GM12891 (cell line): ENCODE data around the gene TAF10.

Source experiments
- DNase-seq: peaks from one replicate; pipeline ENCODE4 v3.0.0; 2011; ENCODE audit warnings: low spot score; ENCODE audit not compliant: insufficient read length
- FAIRE-seq: peaks from 2 replicates; lab custom pipeline; 2011; peaks lifted over from hg19 to GRCh38; lab: Jason Lieb, UNC
- PAX5 ChIP-seq: IDR thresholded peaks from 2 replicates; pipeline ENCODE4 v1.6.1; 2011; ENCODE audit warnings: low read length, moderate library complexity, mild to moderate bottlenecking; ENCODE audit not compliant: insufficient read depth, severe bottlenecking
- POLR2A ChIP-seq: IDR thresholded peaks from 2 replicates; pipeline ENCODE4 v1.6.1; 2011; ENCODE audit warnings: low read depth, low read length, control low read depth
- POLR2AphosphoS5 ChIP-seq: IDR thresholded peaks from 2 replicates; pipeline ENCODE4 v1.6.1; 2011; ENCODE audit warnings: low read depth, low read length, control low read depth
- POU2F2 ChIP-seq: IDR thresholded peaks from 2 replicates; pipeline ENCODE4 v1.6.1; 2011; ENCODE audit warnings: low read depth, mild to moderate bottlenecking, control low read depth, low read length, moderate library complexity
- SPI1 ChIP-seq: IDR thresholded peaks from 2 replicates; pipeline ENCODE4 v1.6.1; 2011; ENCODE audit warnings: low read depth, low read length, control low read depth
- TAF1 ChIP-seq: IDR thresholded peaks from 2 replicates; pipeline ENCODE4 v1.6.1; 2011; ENCODE audit warnings: low read depth, low read length, control low read depth

The TAF10 gene

DNA sequence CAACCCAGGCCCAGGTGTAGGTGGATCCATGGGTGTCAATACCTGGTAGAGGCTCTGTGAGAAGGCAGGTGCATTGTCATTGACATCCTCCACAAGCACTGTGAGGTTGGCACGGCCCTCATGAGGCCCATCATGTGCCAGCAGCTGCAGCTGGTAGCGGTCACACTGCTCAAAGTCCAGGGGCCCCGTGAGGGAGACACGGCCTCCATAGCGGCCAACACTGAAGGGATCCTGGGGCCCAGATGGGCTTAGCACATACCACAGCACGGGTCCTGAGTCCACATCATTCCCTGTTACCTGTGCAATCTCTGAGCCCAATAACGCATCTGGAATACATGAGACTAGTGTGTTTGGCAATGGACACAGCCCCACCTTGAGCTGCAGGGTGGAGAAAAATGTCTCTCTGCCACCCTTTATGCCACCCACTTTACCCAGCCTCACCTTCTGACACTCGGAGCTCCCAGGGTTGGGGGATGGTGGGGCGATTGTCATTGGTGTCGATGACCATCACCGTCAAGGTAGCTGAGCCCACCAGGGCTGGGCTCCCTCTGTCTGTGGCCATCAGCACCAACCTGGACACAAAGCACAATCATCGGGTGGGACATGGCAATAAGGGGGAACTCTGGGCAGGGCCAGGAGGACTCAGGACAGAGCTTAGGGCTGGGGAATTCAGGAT lies 13.3 kb upstream of the TAF10 start:
- FAIRE-seq = no peak
- TF ChIP-seq POU2F2 (no peak), TAF1 (no peak), POLR2A (no peak), POLR2AphosphoS5 (no peak), SPI1 (no peak), PAX5 (no peak)
- DNase-seq = no peak

DNA sequence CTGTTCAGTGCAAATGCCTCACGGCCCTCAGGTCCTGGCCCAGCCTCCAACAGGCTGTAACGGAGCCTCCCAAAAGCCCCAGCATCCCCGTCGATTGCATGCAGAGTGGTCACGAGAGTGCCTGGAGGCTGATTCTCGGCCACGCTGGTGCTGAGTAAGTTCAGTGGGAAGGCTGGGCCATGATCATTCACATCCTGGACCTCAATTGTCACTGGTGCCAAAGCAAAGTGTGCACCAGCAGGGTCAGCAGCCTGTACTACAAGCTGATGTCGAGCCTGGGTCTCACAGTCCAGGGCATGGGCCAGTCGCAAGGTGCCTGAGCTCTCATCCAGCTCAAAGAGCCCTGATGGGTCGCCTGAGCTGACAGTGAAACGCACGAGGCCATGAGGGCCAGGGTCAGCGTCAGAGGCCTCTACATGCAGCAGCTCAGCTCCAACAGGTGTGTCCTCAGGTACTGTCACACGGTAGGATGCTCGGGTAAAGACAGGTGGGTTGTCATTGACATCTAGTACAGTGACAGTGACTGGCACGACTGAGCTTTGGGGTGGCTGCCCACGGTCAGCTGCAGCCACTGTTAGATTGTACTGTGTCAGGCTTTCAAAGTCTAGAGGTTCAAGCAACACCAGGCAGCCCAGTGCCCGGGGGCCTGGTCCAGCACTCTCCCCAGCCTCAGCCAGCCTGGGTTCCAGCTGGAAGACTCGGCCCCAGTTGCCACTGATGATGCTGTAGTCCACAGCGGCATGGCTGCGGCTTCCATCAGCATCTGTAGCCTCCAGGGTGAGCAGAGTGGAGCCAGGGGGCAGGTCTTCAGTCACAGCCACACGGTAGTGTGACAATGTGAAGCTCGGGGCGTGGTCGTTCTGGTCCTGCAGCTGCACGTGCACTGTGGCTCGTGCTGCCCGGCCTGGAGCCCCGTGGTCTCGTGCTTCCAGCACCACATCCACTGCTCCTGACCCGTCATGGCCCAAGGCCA lies 11.7 kb upstream of the TAF10 start:
- FAIRE-seq (no peak), DNase-seq (no peak)
- no peak for TF ChIP-seq POU2F2

DNA sequence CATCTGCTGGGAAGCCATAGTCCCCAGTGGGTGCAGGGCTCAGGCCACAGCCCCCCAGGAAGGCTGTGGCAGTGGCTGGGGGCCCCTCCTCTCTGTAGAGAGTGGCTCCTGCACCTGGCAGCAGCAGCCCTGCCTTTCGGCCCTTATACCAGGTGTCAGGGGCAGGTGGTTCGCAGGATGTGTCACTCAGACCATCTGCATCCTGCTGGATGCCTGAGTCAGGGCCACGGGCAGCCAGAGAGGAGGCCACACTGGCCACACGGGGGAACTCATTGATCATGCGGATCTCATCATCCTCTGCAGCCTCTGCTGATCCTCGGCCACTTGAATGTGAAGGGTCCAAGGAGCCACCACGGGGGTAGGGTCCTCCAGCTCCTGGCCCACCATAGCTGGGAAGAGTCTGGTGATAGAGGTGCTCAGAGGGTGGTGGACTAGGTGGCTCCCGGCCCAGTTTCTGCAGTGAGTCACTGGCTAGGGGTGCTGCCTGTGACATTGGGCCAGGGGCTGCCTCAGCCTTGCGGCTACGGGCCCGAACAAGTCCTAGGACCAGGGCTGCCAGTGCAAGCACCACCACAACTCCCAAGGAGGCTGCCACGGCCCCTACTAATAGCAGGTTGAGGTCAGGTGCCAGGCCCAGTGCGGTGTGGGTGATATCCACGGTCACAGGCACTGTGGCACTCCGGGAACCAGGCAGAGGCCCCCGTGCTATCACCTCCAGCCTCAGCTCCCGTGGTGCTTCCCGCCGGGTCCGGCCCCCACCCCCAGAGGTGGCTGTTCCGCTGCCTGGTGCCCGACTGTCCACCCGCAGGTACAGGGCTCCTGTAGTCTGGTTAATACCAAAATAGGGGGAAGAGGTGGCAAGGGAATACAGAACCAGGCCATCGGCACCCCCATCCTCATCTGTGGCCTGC lies 10.5 kb upstream of the TAF10 start:
- DNase-seq (no peak), FAIRE-seq (peak; percentile 55)
- no peak for TF ChIP-seq POLR2A
- no peak for TF ChIP-seq POU2F2
- TF ChIP-seq PAX5 = no peak
- no peak for TF ChIP-seq SPI1
- no peak for TF ChIP-seq TAF1
- TF ChIP-seq POLR2AphosphoS5 = no peak

DNA sequence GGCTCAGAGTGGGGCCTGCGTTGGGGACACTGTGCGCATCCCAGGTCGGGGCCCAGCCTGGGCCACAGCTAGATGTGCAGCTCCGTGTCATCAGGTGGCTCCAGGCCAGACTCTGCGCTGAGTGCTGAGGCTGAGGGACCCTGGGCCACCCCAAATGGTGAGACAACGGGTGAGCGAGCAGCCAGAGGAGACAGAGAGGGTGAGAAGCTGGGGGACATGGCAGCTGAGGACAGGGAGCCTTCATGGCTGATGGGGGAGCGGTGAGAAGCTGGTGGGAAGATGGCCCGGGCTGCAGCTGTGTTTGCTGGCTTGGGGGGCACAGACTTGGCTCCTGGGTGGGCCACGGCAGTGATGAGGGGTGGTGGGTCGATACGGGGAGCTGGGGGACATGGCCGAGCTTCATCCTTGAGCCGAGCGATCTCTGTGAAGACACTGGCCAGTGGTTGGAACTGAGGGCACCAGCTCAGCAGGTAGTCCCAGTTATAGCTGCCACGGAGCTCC lies 9.7 kb upstream of the TAF10 start:
- no peak for TF ChIP-seq POLR2A
- no peak for TF ChIP-seq SPI1
- no peak for TF ChIP-seq POU2F2
- no peak for TF ChIP-seq POLR2AphosphoS5
- no peak for TF ChIP-seq PAX5
- TF ChIP-seq TAF1 = no peak
- FAIRE-seq (no peak), DNase-seq (no peak)

DNA sequence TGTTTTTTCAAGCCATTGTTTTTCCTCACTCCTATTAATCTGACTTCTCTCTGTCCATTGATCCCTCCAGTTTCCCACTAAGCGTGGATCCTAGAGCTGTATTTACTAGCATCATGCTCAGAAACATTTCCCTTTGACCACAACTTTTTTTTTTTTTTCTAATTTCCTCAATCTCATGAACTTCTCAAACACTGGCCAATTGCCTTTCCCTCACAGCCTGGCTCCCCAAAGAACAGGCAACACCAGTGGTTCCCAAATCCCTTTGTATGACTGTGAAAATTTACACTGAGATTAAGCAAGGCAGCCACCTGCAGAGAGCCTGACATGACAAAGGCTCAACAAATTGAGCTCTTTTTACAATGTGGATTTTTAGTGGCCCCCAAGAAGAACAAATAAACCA lies 8.6 kb upstream of the TAF10 start:
- DNase-seq = no peak
- no peak for FAIRE-seq
- TF ChIP-seq SPI1 (no peak), POLR2A (no peak), POU2F2 (no peak), TAF1 (no peak), PAX5 (no peak), POLR2AphosphoS5 (no peak)

DNA sequence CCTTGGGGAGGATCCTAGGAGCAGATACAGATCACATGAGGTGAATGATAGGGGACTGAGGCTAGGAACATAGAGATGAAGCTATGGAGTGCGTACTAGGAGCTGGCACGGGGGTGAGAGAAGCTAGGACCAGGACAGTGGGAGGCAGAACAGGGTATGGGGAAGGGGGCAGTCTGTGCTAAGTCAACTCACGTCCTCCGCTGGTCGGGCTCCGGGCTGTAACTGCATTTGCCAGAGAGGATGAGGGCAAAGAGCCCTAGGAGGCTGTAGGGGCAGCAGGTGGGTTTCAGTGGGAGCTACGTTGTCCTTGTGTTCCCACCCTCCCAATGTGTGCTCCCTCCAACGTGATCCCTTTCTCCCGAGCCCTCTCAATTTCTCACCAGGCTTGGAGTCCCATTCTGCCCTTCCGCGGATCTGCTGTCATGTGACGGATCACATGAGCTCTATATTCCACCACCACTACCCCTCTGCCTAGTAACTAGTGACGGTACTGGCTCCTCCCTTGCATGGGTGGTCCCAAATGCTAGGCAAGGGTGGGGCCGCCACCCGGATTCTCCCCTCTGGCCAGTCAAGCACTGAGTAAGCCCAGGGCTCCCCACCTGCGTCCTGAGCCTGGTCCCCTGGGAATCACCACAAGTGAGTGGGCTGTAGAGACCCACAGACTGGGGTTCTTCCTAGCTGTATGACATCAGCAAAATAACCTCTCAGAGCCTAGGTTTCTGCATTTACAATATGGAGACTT lies 7.2 kb upstream of the TAF10 start, which contains the start of gene TPP1:
Gene TPP1 (minus strand): TSS at position 419 of the 742 bp plus-strand sequence. CDS start 22 bp downstream, at position 397.
- TF ChIP-seq POLR2A = peak; percentile 71; the same call in 1 of the 2 replicates
- TF ChIP-seq SPI1 = no peak
- no peak for TF ChIP-seq PAX5
- no peak for TF ChIP-seq POU2F2
- TF ChIP-seq TAF1 = peak; percentile 31; the same call in 1 of the 2 replicates
- TF ChIP-seq POLR2AphosphoS5 = peak; percentile 65; the same call in 1 of the 2 replicates
- DNase-seq (peak; percentile 93), FAIRE-seq (peak; percentile 100)

DNA sequence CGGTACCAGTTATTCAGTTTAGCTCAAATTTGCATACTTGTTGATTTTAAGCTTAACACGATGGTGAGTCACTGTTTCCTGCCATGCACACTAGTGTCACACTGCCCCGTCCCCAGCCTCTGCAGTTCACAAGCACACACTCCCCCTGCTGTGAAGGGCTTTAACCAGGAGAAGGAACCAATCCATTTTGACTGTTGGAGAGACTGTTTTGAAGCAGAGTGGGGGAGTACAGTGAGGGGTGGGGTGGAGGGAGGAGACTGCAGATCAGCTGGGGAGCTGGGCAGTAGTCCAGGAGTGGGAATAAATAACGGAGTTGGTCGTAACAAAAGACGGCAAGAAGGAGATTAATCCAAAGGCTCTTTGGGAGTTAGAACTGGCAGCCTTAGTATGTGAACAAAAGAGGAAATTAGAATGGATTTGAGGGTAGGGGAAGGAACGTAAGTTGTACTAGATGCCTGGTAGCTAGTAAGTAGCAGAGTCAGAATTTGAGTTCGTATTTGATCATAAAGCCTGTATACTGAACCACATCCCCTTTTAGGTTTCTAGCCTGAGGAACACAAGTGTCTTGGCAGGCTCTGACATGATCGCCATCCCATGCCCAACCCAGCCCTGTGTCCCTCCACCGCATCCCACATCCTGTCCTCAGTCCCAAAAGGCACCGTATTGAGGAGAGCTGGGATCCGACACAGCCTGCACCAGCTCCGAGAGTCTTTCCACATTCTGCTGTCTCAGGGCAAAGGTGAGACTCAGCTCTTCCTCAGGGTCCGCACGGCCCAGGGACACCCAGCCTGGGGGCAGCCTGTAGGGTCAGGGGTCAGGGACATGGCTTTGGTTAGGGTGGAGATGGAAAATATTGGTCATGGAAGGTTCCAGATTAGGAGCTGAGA lies 6.3 kb upstream of the TAF10 start:
- DNase-seq (no peak), FAIRE-seq (peak; percentile 79)
- peak; percentile 83 for TF ChIP-seq SPI1
- TF ChIP-seq POU2F2 = peak; percentile 39; the same call in 1 of the 2 replicates
- no peak for TF ChIP-seq TAF1
- TF ChIP-seq POLR2AphosphoS5 = 0 out of 2 replicates have a peak, but pooled peaks have one; percentile 17

DNA sequence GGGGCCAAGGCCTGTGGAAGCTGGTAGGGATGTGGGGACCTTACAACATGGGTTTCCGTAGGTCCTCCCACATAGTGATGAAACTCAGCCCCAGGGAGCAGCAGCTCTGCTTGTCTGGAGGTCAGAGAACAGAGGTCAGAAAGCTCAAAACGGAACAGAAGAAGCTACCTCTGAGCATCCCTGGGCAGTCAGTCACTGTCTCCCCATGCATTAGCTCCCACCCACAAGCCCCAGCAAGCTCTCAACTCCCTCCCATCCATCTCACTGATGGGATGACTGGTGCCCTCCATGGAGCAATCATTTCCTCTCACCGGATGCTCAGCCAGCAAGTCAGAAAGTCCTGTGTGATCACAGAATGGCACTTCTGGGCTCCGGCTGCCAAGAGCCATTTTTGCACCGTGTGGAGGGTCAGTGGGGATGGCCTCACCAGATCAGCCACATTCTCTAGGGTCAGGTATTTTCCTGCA lies 5.3 kb upstream of the TAF10 start:
- TF ChIP-seq POLR2A (no peak), PAX5 (no peak), POU2F2 (no peak), TAF1 (no peak)
- DNase-seq (no peak), FAIRE-seq (no peak)
